ENCODE measurements around the gene SLC17A9.

- TF ChIP-seq CTCF (IDR thresholded peaks at IDR 0.05) = no peak
- no peak for TF ChIP-seq POLR2AphosphoS5 (IDR thresholded peaks at IDR 0.05)
- TF ChIP-seq POLR2A (IDR thresholded peaks at IDR 0.05) = no peak
Observed at GRCh38 chr20:62985444-62985778, 32.9 kb downstream of the SLC17A9 start.
